Measurements from ENCODE around the gene IKZF2. TPM values are rescaled to one million over a fixed set of nuclear protein-coding genes. Genes with fewer than 3 reads are reported as not detected.

IKZF2 gene
- total and polyA plus RNA-seq, 5 donors from 2014 or later: 26.8 to 225 (median 35.3) TPM

- Mint-ChIP-seq H3K9me3 (peaks cover 0 to 3% (median 0%) of the 10 kb centered on the region in 7 donors), H3K4me3 (no peak overlapping the region), H3K36me3 (peaks cover 45% of the 10 kb centered on the region), H3K27me3 (no peaks in the 10 kb centered on the region), H3K27ac (peak overlapping the region; percentile 36 to 72 (median 40)), H3K4me1 (peaks cover 40 to 61% (median 41%) of the 10 kb centered on the region in 4 donors)
- Histone ChIP-seq H3K36me3 (ENCODE audit: control insufficient read depth, insufficient read depth, low read length) (peaks cover 46% of the 10 kb centered on the region), H3K27me3 (ENCODE audit: control insufficient read depth, insufficient read depth, low read length) (no peaks in the 10 kb centered on the region), H3K27ac (ENCODE audit: insufficient read depth, low read length, poor library complexity, severe bottlenecking) (no peak overlapping the region), H3K4me1 (ENCODE audit: control insufficient read depth, insufficient read depth, low read length, poor library complexity, severe bottlenecking) (peaks cover 7% of the 10 kb centered on the region), H3K4me3 (ENCODE audit: low read depth, low read length) (no peak overlapping the region), H3K9me3 (ENCODE audit: control insufficient read depth in 2 of 2, low read length in 2 of 2) (no peaks in the 10 kb centered on the region)
- DNase-seq: no peak
- no peak for ATAC-seq (ENCODE audit: low read depth in 2 of 2)
Measured at GRCh38 chr2:212977152-212977551, 174.3 kb downstream of the IKZF2 start.

- no peaks in the 10 kb centered on the region for H3K4me1 ChIP-seq (ENCODE audit: control insufficient read depth, insufficient read depth, low read length, poor library complexity, severe bottlenecking)
- DNase-seq (no peak), ATAC-seq (ENCODE audit: low read depth in 2 of 2) (no peak)
- no peaks in the 10 kb centered on the region for H3K27me3 ChIP-seq (ENCODE audit: control insufficient read depth, insufficient read depth, low read length)
- H3K27ac ChIP-seq (ENCODE audit: insufficient read depth, low read length, poor library complexity, severe bottlenecking): no peak overlapping the region
- Mint-ChIP-seq H3K4me3 (no peak overlapping the region), H3K9me3 (peaks cover 0 to 3% (median 0%) of the 10 kb centered on the region in 7 donors), H3K36me3 (peaks cover 50% of the 10 kb centered on the region), H3K27me3 (no peaks in the 10 kb centered on the region), H3K27ac (peak overlapping the region; percentile 4 to 76 (median 43)), H3K4me1 (peaks cover 34 to 66% (median 47%) of the 10 kb centered on the region in 4 donors)
- H3K36me3 ChIP-seq (ENCODE audit: control insufficient read depth, insufficient read depth, low read length): peaks cover 53% of the 10 kb centered on the region
- no peak overlapping the region for H3K4me3 ChIP-seq (ENCODE audit: low read depth, low read length)
- H3K9me3 ChIP-seq (ENCODE audit: control insufficient read depth in 2 of 2, low read length in 2 of 2): no peaks in the 10 kb centered on the region
Measured at GRCh38 chr2:212975333-212975732, 176.1 kb downstream of the IKZF2 start.

GRCh38 chr2:212974692-212975091, 176.7 kb downstream of the IKZF2 start:
- Histone ChIP-seq H3K27me3 (ENCODE audit: control insufficient read depth, insufficient read depth, low read length) (no peaks in the 10 kb centered on the region), H3K4me3 (ENCODE audit: low read depth, low read length) (no peak overlapping the region), H3K27ac (ENCODE audit: insufficient read depth, low read length, poor library complexity, severe bottlenecking) (no peak overlapping the region), H3K4me1 (ENCODE audit: control insufficient read depth, insufficient read depth, low read length, poor library complexity, severe bottlenecking) (peaks cover 4% of the 10 kb centered on the region), H3K36me3 (ENCODE audit: control insufficient read depth, insufficient read depth, low read length) (peaks cover 53% of the 10 kb centered on the region), H3K9me3 (ENCODE audit: control insufficient read depth in 2 of 2, low read length in 2 of 2) (no peaks in the 10 kb centered on the region)
- Mint-ChIP-seq H3K27ac (peak overlapping the region in 1 of 3 donors; percentile 4), H3K36me3 (peaks cover 53% of the 10 kb centered on the region), H3K9me3 (peaks cover 0 to 3% (median 0%) of the 10 kb centered on the region in 7 donors), H3K4me3 (no peak overlapping the region), H3K27me3 (no peaks in the 10 kb centered on the region), H3K4me1 (peaks cover 37 to 67% (median 48%) of the 10 kb centered on the region in 4 donors)
- DNase-seq (no peak), ATAC-seq (ENCODE audit: low read depth in 2 of 2) (no peak)

- Histone ChIP-seq H3K4me3 (ENCODE audit: low read depth, low read length) (no peak overlapping the region), H3K27me3 (ENCODE audit: control insufficient read depth, insufficient read depth, low read length) (no peaks in the 10 kb centered on the region), H3K36me3 (ENCODE audit: control insufficient read depth, insufficient read depth, low read length) (peaks cover 54% of the 10 kb centered on the region), H3K27ac (ENCODE audit: insufficient read depth, low read length, poor library complexity, severe bottlenecking) (no peak overlapping the region), H3K9me3 (ENCODE audit: control insufficient read depth in 2 of 2, low read length in 2 of 2) (no peaks in the 10 kb centered on the region), H3K4me1 (ENCODE audit: control insufficient read depth, insufficient read depth, low read length, poor library complexity, severe bottlenecking) (peaks cover 17% of the 10 kb centered on the region)
- no peak for DNase-seq
- H3K36me3 Mint-ChIP-seq: peaks cover 44% of the 10 kb centered on the region
- peaks cover 0 to 3% (median 0%) of the 10 kb centered on the region in 7 donors for H3K9me3 Mint-ChIP-seq
- peak overlapping the region in 2 of 3 donors; percentile 24 to 28 for H3K27ac Mint-ChIP-seq
- H3K4me1 Mint-ChIP-seq: peaks cover 41 to 71% (median 53%) of the 10 kb centered on the region in 4 donors
- no peak for ATAC-seq (ENCODE audit: low read depth in 2 of 2)
- H3K4me3 Mint-ChIP-seq: peak overlapping the region in 1 of 4 donors; percentile 85
- H3K27me3 Mint-ChIP-seq: no peaks in the 10 kb centered on the region
Measured at GRCh38 chr2:212973347-212973746, 178.1 kb downstream of the IKZF2 start.

GRCh38 chr2:212970132-212970531, 181.3 kb downstream of the IKZF2 start:
- ATAC-seq (ENCODE audit: low read depth in 2 of 2) (no peak), DNase-seq (no peak)
- H3K9me3 Mint-ChIP-seq: no peaks in the 10 kb centered on the region
- no peaks in the 10 kb centered on the region for H3K27me3 ChIP-seq (ENCODE audit: control insufficient read depth, insufficient read depth, low read length)
- peak overlapping the region; percentile 36 to 86 (median 86) for H3K27ac Mint-ChIP-seq
- no peak overlapping the region for H3K4me3 ChIP-seq (ENCODE audit: low read depth, low read length)
- H3K9me3 ChIP-seq (ENCODE audit: control insufficient read depth in 2 of 2, low read length in 2 of 2): no peaks in the 10 kb centered on the region
- H3K4me3 Mint-ChIP-seq: no peak overlapping the region
- H3K4me1 Mint-ChIP-seq: peaks cover 30 to 71% (median 56%) of the 10 kb centered on the region in 4 donors
- no peaks in the 10 kb centered on the region for H3K27me3 Mint-ChIP-seq
- H3K27ac ChIP-seq (ENCODE audit: insufficient read depth, low read length, poor library complexity, severe bottlenecking): no peak overlapping the region
- H3K4me1 ChIP-seq (ENCODE audit: control insufficient read depth, insufficient read depth, low read length, poor library complexity, severe bottlenecking): peaks cover 31% of the 10 kb centered on the region
- H3K36me3 ChIP-seq (ENCODE audit: control insufficient read depth, insufficient read depth, low read length): peaks cover 45% of the 10 kb centered on the region
- H3K36me3 Mint-ChIP-seq: peaks cover 43% of the 10 kb centered on the region

GRCh38 chr2:212968284-212969081, 182.9 kb downstream of the IKZF2 start:
- Mint-ChIP-seq H3K36me3 (peaks cover 45% of the 10 kb centered on the region), H3K27me3 (no peaks in the 10 kb centered on the region), H3K4me3 (peak overlapping the region in 3 of 4 donors; percentile 2 to 28 (median 7)), H3K4me1 (peaks cover 30 to 60% (median 50%) of the 10 kb centered on the region in 4 donors), H3K27ac (peak overlapping the region; percentile 48 to 93 (median 72)), H3K9me3 (no peaks in the 10 kb centered on the region)
- Histone ChIP-seq H3K4me1 (ENCODE audit: control insufficient read depth, insufficient read depth, low read length, poor library complexity, severe bottlenecking) (peaks cover 31% of the 10 kb centered on the region), H3K9me3 (ENCODE audit: control insufficient read depth in 2 of 2, low read length in 2 of 2) (no peaks in the 10 kb centered on the region), H3K27me3 (ENCODE audit: control insufficient read depth, insufficient read depth, low read length) (no peaks in the 10 kb centered on the region), H3K4me3 (ENCODE audit: low read depth, low read length) (peak overlapping the region; percentile 52), H3K36me3 (ENCODE audit: control insufficient read depth, insufficient read depth, low read length) (peaks cover 44% of the 10 kb centered on the region), H3K27ac (ENCODE audit: insufficient read depth, low read length, poor library complexity, severe bottlenecking) (peak overlapping the region; percentile 62)
- ATAC-seq (ENCODE audit: low read depth in 2 of 2): peak; percentile 48 to 55
- peak in 1 of 3 donors; percentile 42 for DNase-seq

GRCh38 chr2:212966884-212967283, 184.5 kb downstream of the IKZF2 start:
- H3K36me3 Mint-ChIP-seq: peaks cover 46% of the 10 kb centered on the region

More at GRCh38 chr2:212966884-212967283, 184.5 kb downstream of the IKZF2 start:
- Mint-ChIP-seq H3K4me1 (peaks cover 35 to 60% (median 48%) of the 10 kb centered on the region in 4 donors), H3K27ac (peak overlapping the region in 2 of 3 donors; percentile 48 to 52), H3K27me3 (no peaks in the 10 kb centered on the region), H3K9me3 (no peaks in the 10 kb centered on the region), H3K4me3 (peak overlapping the region in 1 of 4 donors; percentile 52)
- peak overlapping the region; percentile 35 for H3K27ac ChIP-seq (ENCODE audit: insufficient read depth, low read length, poor library complexity, severe bottlenecking)
- peak overlapping the region; percentile 6 for H3K4me3 ChIP-seq (ENCODE audit: low read depth, low read length)
- H3K27me3 ChIP-seq (ENCODE audit: control insufficient read depth, insufficient read depth, low read length): no peaks in the 10 kb centered on the region
- DNase-seq (no peak), ATAC-seq (ENCODE audit: low read depth in 2 of 2) (no peak)
- H3K4me1 ChIP-seq (ENCODE audit: control insufficient read depth, insufficient read depth, low read length, poor library complexity, severe bottlenecking): peaks cover 31% of the 10 kb centered on the region
- H3K9me3 ChIP-seq (ENCODE audit: control insufficient read depth in 2 of 2, low read length in 2 of 2): no peaks in the 10 kb centered on the region
- H3K36me3 ChIP-seq (ENCODE audit: control insufficient read depth, insufficient read depth, low read length): peaks cover 42% of the 10 kb centered on the region

Data from CD4-positive, CD25-positive, alpha-beta regulatory T cell (primary cell).